H9 (cell line): ENCODE data around the gene HDC. TPM values are rescaled to one million over a fixed set of nuclear protein-coding genes. Genes with fewer than 3 reads are reported as not detected.

Experiments
- DNase-seq: peaks from one replicate; pipeline ENCODE4 v3.0.0-alpha.2; 2017
- H2AFZ ChIP-seq: one replicate; pipeline ENCODE4 v1.6.1; 2013; ENCODE audit warnings: mild to moderate bottlenecking, low read length, control low read depth, moderate library complexity
- H2AK5ac ChIP-seq: 2 replicates; pipeline ENCODE4 v1.6.1; 2013; ENCODE audit warnings: low read length, control low read depth, mixed read lengths; ENCODE audit not compliant: insufficient read length
- H2BK120ac ChIP-seq: one replicate; pipeline ENCODE4 v1.6.1; 2013; ENCODE audit warnings: low read depth, mild to moderate bottlenecking, low read length, control low read depth, inconsistent platforms; ENCODE audit not compliant: poor library complexity, severe bottlenecking
- H2BK12ac ChIP-seq: 2 replicates; pipeline ENCODE4 v1.6.1; 2013; ENCODE audit warnings: low read length, control low read depth, mixed read lengths, low read depth; ENCODE audit not compliant: insufficient read length
- H2BK15ac ChIP-seq: 2 replicates; pipeline ENCODE4 v1.6.1; 2013; ENCODE audit warnings: low read depth, low read length, control low read depth
- H2BK20ac ChIP-seq: one replicate; pipeline ENCODE4 v1.6.1; 2013; ENCODE audit warnings: low read depth, mild to moderate bottlenecking, low read length, control low read depth, inconsistent platforms; ENCODE audit not compliant: poor library complexity, severe bottlenecking
- H2BK5ac ChIP-seq: 2 replicates; pipeline ENCODE4 v1.6.1; 2013; ENCODE audit warnings: low read length, control low read depth, mixed read lengths; ENCODE audit not compliant: insufficient read length
- H3K14ac ChIP-seq: 2 replicates; pipeline ENCODE4 v1.6.1; 2013; ENCODE audit warnings: low read length, control low read depth; ENCODE audit not compliant: insufficient read depth
- H3K18ac ChIP-seq: 2 replicates; pipeline ENCODE4 v1.6.1; 2013; ENCODE audit warnings: low read depth, mild to moderate bottlenecking, mixed read lengths, low read length, control low read depth; ENCODE audit not compliant: insufficient read length
- H3K23ac ChIP-seq: 2 replicates; pipeline ENCODE4 v1.6.1; 2013; ENCODE audit warnings: low read length, control low read depth, mixed read lengths, low read depth; ENCODE audit not compliant: insufficient read length
- H3K23me2 ChIP-seq: 2 replicates; pipeline ENCODE4 v1.6.1; 2013; ENCODE audit warnings: low read depth, mild to moderate bottlenecking, mixed read lengths, low read length, control low read depth; ENCODE audit not compliant: insufficient read length, poor library complexity, severe bottlenecking
- H3K27ac ChIP-seq: 2 replicates; pipeline ENCODE4 v1.5.1; 2013; ENCODE audit warnings: low read length, control low read depth, mixed read lengths, low read depth; ENCODE audit not compliant: insufficient read length
- H3K27me3 ChIP-seq: 2 replicates; pipeline ENCODE4 v1.6.1; 2013; ENCODE audit warnings: low read length, control low read depth, inconsistent platforms; ENCODE audit not compliant: insufficient read depth
- H3K4ac ChIP-seq: 2 replicates; pipeline ENCODE4 v1.6.1; 2013; ENCODE audit warnings: low read depth, mild to moderate bottlenecking, control low read depth, inconsistent platforms, low read length, moderate library complexity
- H3K4me1 ChIP-seq: 2 replicates; pipeline ENCODE4 v1.6.1; 2013; ENCODE audit warnings: low read length, control low read depth, inconsistent platforms; ENCODE audit not compliant: insufficient read depth
- H3K4me2 ChIP-seq: 2 replicates; pipeline ENCODE4 v1.6.1; 2013; ENCODE audit warnings: low read length, control low read depth, mixed read lengths; ENCODE audit not compliant: insufficient read length, insufficient read depth
- H3K56ac ChIP-seq: 2 replicates; pipeline ENCODE4 v1.6.1; 2013; ENCODE audit warnings: low read depth, mild to moderate bottlenecking, mixed read lengths, low read length, control low read depth; ENCODE audit not compliant: insufficient read length
- H3K79me1 ChIP-seq: 2 replicates; pipeline ENCODE4 v1.6.1; 2013; ENCODE audit warnings: low read depth, mild to moderate bottlenecking, moderate library complexity, low read length, control low read depth, inconsistent platforms; ENCODE audit not compliant: insufficient read depth, poor library complexity, severe bottlenecking
- H3K79me2 ChIP-seq: 2 replicates; pipeline ENCODE4 v1.6.1; 2013; ENCODE audit warnings: low read length, control low read depth, inconsistent platforms; ENCODE audit not compliant: insufficient read depth
- H3K9ac ChIP-seq: 2 replicates; pipeline ENCODE4 v1.6.1; 2013; ENCODE audit warnings: low read length, control low read depth, mixed read lengths; ENCODE audit not compliant: insufficient read length; ENCODE audit errors: extremely low read depth
- H3K9me3 ChIP-seq: one replicate; pipeline ENCODE4 v1.6.1; 2013; ENCODE audit warnings: low read depth, low read length, inconsistent platforms; ENCODE audit not compliant: control insufficient read depth
- H3T11ph ChIP-seq: one replicate; pipeline ENCODE4 v1.6.1; 2013; ENCODE audit warnings: mild to moderate bottlenecking, low read length, control low read depth, inconsistent platforms
- H4K20me1 ChIP-seq: one replicate; pipeline ENCODE4 v1.6.1; 2013; ENCODE audit not compliant: control insufficient read depth, insufficient read length, insufficient read depth
- H4K5ac ChIP-seq: 2 replicates; pipeline ENCODE4 v1.6.1; 2013; ENCODE audit warnings: low read depth, mild to moderate bottlenecking, mixed read lengths, low read length, control low read depth; ENCODE audit not compliant: insufficient read length
- H4K8ac ChIP-seq: replicated peaks from 2 replicates; pipeline ENCODE4 v1.6.1; 2013; ENCODE audit warnings: low read length, control low read depth, mixed read lengths, low read depth; ENCODE audit not compliant: insufficient read length
- H4K91ac ChIP-seq: 2 replicates; pipeline ENCODE4 v1.6.1; 2013; ENCODE audit warnings: low read depth, mild to moderate bottlenecking, moderate library complexity, mixed read lengths, low read length, control low read depth; ENCODE audit not compliant: insufficient read length
- H3K27ac Mint-ChIP-seq, 3 experiments: 2 replicates in 2 of 3; 3 replicates in 1 of 3; pipeline ENCODE4 v1.8.0; 2020 to 2021; ENCODE audit warnings: mixed read lengths in 3 of 3, mild to moderate bottlenecking in 1 of 3, moderate library complexity in 1 of 3
- H3K27me3 Mint-ChIP-seq: 2 replicates; pipeline ENCODE4 v1.8.0; 2021; ENCODE audit warnings: low read depth, mild to moderate bottlenecking, moderate library complexity, mixed read lengths
- H3K36me3 Mint-ChIP-seq, 3 experiments: 2 replicates in 2 of 3; 3 replicates in 1 of 3; pipeline ENCODE4 v1.8.0; 2020 to 2021; ENCODE audit warnings: low read depth in 3 of 3, mixed read lengths in 3 of 3; ENCODE audit not compliant: insufficient read depth in 1 of 3
- H3K4me1 Mint-ChIP-seq, 2 experiments: 2 replicates each; pipeline ENCODE4 v1.8.0; 2020; ENCODE audit warnings: mixed read lengths in 2 of 2
- H3K4me3 Mint-ChIP-seq, 2 experiments: 2 replicates in 1 of 2; 3 replicates in 1 of 2; pipeline ENCODE4 v1.8.0; 2020 to 2021; ENCODE audit warnings: mild to moderate bottlenecking in 2 of 2, mixed read lengths in 2 of 2, moderate library complexity in 1 of 2
- H3K9me3 Mint-ChIP-seq, 2 experiments: 2 replicates in 1 of 2; 3 replicates in 1 of 2; pipeline ENCODE4 v1.8.0; 2020; ENCODE audit warnings: mild to moderate bottlenecking in 2 of 2, mixed read lengths in 2 of 2, moderate library complexity in 1 of 2
- CTCF ChIP-seq: fragments of 200-600 bp; sonication (generic); conservative IDR thresholded peaks from 3 replicates; pipeline ENCODE4 v1.8.0; 2021; ENCODE audit warnings: antibody characterized with exemption, mild to moderate bottlenecking
- WGBS: extraction: QIAGEN DNeasy Blood & Tissue Kit; methylation state at CpG from one replicate; pipeline ENCODE4 v1.1.7; 2013; ENCODE audit warnings: missing lambda C conversion rate, low lambda C conversion rate, mixed read lengths; ENCODE audit not compliant: insufficient read length; ENCODE audit errors: extremely low coverage; 5-methylcytosine and 5-hydroxymethylcytosine counted together
- total RNA-seq: library from RNA; stranded (reverse); gene quantifications from 2 replicates; pipeline ENCODE4 v1.2.1, GENCODE V29; 2021

Gene HDC
- total RNA-seq, 1 experiment from 2014 or later: not detected

- TF ChIP-seq CTCF: no peak
- Histone ChIP-seq H3K9ac (no peak overlapping the region), H2BK12ac (no peak overlapping the region)
Observed at GRCh38 chr15:50275091-50275490, 9.6 kb upstream of the HDC start.

More at GRCh38 chr15:50275091-50275490, 9.6 kb upstream of the HDC start:
- Histone ChIP-seq H3K9me3 (no peaks in the 10 kb centered on the region), H3K4me1 (no peaks in the 10 kb centered on the region), H2BK20ac (no peak overlapping the region), H3K23me2 (no peaks in the 10 kb centered on the region), H2BK120ac (no peak overlapping the region), H3K14ac (no peak overlapping the region), H3K79me1 (no peaks in the 10 kb centered on the region), H4K5ac (no peak overlapping the region), H2AFZ (no peak overlapping the region), H3K4ac (no peak overlapping the region), H2BK5ac (no peak overlapping the region), H3K4me2 (no peak overlapping the region), H3K56ac (no peak overlapping the region), H3T11ph (no peak overlapping the region), H4K20me1 (no peaks in the 10 kb centered on the region), H4K91ac (no peak overlapping the region), H2BK15ac (no peak overlapping the region), H3K27ac (no peak overlapping the region), H3K79me2 (no peaks in the 10 kb centered on the region), H3K18ac (no peak overlapping the region), H3K27me3 (no peaks in the 10 kb centered on the region), H3K23ac (no peak overlapping the region), H4K8ac (no peak overlapping the region), H2AK5ac (no peak overlapping the region)
- Mint-ChIP-seq H3K4me1 (0 out of 4 replicates have a peak, but pooled peaks cover 0 to 2% of the 10 kb centered on the region in 2 experiments), H3K4me3 (no peak overlapping the region), H3K9me3 (no peaks in the 10 kb centered on the region), H3K27me3 (no peaks in the 10 kb centered on the region), H3K36me3 (no peaks in the 10 kb centered on the region; a peak in 1 of 7 replicates), H3K27ac (no peak overlapping the region)
- DNase-seq: no peak
- no CpG with 5 or more reads among the region's 2 CpGs for WGBS
